RWPE1 (cell line): ENCODE measurements around the gene RDH8.

ENCODE experiments used
- CTCF ChIA-PET: fragments of 350-600 bp; sonication (Branson Sonifier 250); formaldehyde crosslinking; extraction: SDS; loops from one replicate; lab custom pipeline; 2021; lab: Yijun Ruan, JAX
- POLR2A ChIA-PET: fragments of 400-600 bp; formaldehyde crosslinking; extraction: SDS; loops from one replicate; lab custom pipeline; 2020; ENCODE audit warnings: antibody characterized with exemption; ENCODE audit not compliant: low non-redundant PET; lab: Yijun Ruan, JAX
- DNase-seq: peaks from one replicate; pipeline ENCODE4 v3.0.0; 2012; ENCODE audit warnings: low spot score
- H3K27ac ChIP-seq: fragments of 450-650 bp; 2 replicates; pipeline ENCODE4 v1.5.1; 2017
- TF ChIP-seq, protein P1 (sequence below): fragments of 450-650 bp; conservative IDR thresholded peaks from 2 replicates; pipeline ENCODE4 v1.5.1; 2017; ENCODE audit warnings: low read depth, mild to moderate bottlenecking

The RDH8 gene

DNA sequence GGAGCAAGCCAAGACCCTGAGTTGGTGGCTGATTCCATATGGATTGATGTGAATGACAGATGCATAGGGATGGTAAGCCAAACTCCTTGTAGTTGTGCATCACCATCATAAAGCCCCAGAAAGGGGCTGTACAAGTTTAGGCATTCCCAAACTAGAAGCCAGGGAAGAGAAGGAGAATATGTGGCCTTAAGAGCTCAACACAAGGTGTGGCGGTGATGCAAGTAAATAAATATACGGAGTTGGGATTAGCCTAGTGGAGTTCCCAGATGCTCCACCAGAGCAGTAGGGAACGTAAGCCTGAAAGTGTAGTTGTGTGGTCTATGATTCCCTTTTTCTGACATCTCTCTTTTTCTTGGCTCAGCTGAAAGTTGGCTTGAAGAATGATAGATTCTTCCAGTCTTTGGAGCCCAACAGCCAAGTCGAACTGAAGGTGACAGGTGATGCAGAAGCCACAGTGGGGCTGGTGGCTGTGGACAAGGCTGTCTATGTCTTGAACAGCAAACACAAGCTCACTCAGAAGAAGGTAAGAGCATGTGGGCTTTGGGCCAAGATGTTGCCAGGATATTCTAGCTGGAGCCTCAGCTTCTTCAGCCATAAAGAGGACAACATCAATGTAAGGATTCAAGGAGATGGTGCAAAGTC is 30.1 kb downstream of the RDH8 start:
- no peak for DNase-seq
- TF ChIP-seq, protein P1, sequence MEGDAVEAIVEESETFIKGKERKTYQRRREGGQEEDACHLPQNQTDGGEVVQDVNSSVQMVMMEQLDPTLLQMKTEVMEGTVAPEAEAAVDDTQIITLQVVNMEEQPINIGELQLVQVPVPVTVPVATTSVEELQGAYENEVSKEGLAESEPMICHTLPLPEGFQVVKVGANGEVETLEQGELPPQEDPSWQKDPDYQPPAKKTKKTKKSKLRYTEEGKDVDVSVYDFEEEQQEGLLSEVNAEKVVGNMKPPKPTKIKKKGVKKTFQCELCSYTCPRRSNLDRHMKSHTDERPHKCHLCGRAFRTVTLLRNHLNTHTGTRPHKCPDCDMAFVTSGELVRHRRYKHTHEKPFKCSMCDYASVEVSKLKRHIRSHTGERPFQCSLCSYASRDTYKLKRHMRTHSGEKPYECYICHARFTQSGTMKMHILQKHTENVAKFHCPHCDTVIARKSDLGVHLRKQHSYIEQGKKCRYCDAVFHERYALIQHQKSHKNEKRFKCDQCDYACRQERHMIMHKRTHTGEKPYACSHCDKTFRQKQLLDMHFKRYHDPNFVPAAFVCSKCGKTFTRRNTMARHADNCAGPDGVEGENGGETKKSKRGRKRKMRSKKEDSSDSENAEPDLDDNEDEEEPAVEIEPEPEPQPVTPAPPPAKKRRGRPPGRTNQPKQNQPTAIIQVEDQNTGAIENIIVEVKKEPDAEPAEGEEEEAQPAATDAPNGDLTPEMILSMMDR, result no peak
- H3K27ac ChIP-seq, result no peak overlapping the region
- CTCF ChIA-PET, result interaction anchor here (0.5 to 0.6 kb wide), 2 partner anchors 115 to 1339 kb away, joined by 3 to 5 read pairs; no protein-coding TSS in a partner anchor
- POLR2A ChIA-PET, result no interaction called here

DNA sequence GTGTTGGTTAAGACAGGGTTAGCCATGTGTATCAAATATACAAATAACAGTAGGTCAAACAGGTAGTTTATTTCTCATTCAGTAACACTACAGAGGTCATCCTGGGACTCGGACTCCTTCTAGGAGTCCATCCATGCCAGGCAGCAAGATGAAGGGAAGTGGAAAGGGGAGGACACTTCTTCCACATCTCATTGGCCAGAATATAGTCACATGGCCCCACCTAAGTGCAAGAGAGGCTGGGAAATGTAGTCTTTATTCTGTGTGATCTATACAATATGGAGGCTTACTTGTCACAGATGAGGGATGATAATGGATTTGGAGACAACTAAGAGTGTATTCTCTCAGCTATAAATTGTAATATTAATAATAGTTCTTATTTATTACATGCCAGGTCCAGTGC is 31.1 kb downstream of the RDH8 start:
- ChIA-PET POLR2A (no interaction called here), CTCF (interaction anchor here (0.7 kb wide), 1 partner anchor 1960 kb away, joined by 5 read pairs; no protein-coding TSS in a partner anchor)
- TF ChIP-seq, protein P1, result no peak
- no peak overlapping the region for H3K27ac ChIP-seq
- peak; percentile 44 for DNase-seq

DNA sequence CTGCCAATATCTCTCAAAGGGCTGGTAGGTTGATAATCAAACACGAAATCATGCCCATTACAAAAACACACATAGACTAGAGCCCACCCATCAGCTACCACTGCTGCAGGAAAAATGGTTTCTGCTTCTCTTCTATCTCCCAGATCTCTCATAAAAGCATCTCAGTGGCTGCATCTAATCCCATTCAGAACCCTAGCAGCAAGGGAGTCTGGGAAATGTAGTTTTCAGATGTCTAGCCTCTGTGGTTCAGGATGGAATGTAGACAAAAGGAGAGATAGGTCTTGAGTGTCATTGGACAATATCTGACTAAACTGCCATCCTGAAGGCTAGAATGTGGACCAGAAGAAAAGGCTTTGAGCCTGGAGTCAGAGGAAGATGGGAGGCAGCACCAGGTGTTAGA is 32.1 kb downstream of the RDH8 start:
- CTCF ChIA-PET, result no interaction called here
- TF ChIP-seq, protein P1, result no peak
- no peak for DNase-seq
- POLR2A ChIA-PET, result no interaction called here
- H3K27ac ChIP-seq, result no peak overlapping the region

DNA sequence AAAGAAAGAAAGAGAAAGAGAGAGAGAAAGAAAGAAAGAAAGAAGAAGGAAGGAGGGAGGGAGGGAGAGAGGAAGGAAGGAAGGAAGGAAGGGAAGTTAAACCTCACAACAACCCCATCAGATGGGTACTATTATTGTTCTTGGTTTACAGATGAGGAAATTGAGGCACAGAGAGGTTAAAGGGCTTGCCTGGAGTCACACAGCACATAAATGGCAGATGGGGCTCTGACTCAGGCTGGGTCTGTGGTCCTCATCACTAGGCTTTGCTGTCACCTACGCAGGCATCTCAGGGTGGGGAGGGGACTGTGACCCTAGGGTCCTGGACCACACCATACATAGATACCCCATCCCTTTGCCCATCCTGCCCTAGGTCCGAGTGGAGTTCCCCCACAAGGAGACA is 36.3 kb downstream of the RDH8 start:
- CTCF ChIA-PET, result no interaction called here
- POLR2A ChIA-PET, result no interaction called here
- no peak overlapping the region for H3K27ac ChIP-seq
- DNase-seq, result no peak
- TF ChIP-seq, protein P1, result no peak

DNA sequence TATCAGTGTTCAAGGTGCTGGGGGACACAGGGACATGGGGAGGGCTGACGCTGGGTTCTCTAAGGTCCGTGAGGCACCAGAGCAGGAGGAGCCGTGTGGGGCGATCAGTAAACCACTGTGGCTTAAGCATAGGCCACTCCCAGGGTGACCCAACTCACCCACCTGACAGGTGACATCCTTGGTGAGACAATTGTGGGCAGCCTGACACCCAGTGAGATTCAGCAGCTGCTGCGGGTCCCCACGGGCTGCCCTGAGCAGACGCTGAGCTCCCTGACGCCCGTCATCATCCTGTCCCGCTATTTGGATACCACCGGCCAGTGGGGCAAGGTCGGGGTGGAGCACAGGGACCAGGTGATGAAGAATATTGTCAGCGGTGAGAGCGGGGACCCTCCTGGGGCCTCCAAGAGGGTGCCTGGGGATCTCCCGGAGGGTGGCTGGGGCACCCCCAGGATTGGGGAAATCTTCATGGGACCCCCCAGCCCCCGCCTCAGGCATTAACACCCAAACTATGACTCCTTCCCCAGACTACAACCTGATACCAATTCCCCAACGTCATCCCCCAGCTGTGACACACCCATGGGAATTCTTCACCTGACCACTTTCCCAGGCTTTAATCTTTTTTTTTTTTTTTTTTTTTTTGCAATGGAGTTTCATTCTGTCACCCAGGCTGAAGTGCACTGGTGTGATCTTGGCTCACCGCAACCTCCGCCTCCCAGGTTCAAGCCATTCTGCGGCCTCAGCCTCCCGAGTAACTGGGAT is 39.5 kb downstream of the RDH8 start:
- TF ChIP-seq, protein P1, result no peak
- peak; percentile 37 for DNase-seq
- ChIA-PET CTCF (no interaction called here), POLR2A (no interaction called here)
- no peak overlapping the region for H3K27ac ChIP-seq

DNA sequence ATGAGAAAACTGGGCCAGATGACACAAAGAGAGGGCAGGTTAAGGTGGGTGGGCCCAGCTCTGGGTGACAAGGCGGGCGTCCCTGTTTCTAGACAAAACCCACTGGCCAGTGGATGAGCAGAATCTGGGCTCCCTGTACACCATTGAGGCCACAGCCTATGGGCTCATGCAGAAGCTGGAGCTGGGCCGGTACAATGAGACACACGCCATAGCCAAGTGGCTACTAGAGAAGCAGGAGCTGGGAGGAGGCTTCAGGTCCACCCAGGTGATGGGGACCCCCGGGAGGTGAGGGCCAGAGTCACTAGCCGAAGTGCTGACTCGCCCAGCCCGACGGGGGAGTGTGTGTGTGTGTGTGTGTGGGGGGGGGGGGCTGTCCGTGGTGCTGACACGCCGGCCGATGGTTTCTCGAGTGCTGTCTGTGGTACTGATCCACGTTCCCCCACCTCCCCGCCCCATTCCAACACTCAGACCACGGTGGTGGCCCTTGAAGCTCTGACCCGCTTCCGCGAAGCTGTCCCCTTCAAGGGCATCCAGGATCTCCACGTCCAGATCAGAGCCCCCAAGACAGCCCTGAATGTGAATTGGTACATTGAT is 48.5 kb downstream of the RDH8 start:
- peak; percentile 41 for DNase-seq
- ChIA-PET CTCF (no interaction called here), POLR2A (no interaction called here)
- no peak overlapping the region for H3K27ac ChIP-seq
- TF ChIP-seq, protein P1, result no peak
